ENCODE data around the gene PIP4P1.

PIP4P1 gene

GRCh38 chr14:20434701-20435581 lies 26.3 kb downstream of the PIP4P1 start:
- DNase-seq: no peak

- no peak for DNase-seq
Observed at GRCh38 chr14:20429801-20430669, 31.2 kb downstream of the PIP4P1 start.

GRCh38 chr14:20428802-20429201 lies 32.4 kb downstream of the PIP4P1 start:
- no peak for DNase-seq

GRCh38 chr14:20428010-20428365 lies 33.2 kb downstream of the PIP4P1 start:
- DNase-seq: no peak

- DNase-seq: peak; percentile 71 to 89
Observed at GRCh38 chr14:20427231-20428009, 33.8 kb downstream of the PIP4P1 start.

- no peak for DNase-seq
Observed at GRCh38 chr14:20424851-20425250, 36.4 kb downstream of the PIP4P1 start.

- no peak for DNase-seq
Observed at GRCh38 chr14:20422886-20423285, 38.3 kb downstream of the PIP4P1 start.

- no peak for DNase-seq
Observed at GRCh38 chr14:20421267-20421666, 40.0 kb downstream of the PIP4P1 start.

- peak in 1 of 2 donors; percentile 33 for DNase-seq
Observed at GRCh38 chr14:20419419-20419818, 41.8 kb downstream of the PIP4P1 start.

- DNase-seq: no peak
Observed at GRCh38 chr14:20418501-20418909, 42.7 kb downstream of the PIP4P1 start.

- DNase-seq: no peak
Observed at GRCh38 chr14:20417250-20418186, 43.7 kb downstream of the PIP4P1 start.

GRCh38 chr14:20416223-20416622 lies 45.0 kb downstream of the PIP4P1 start:
- no peak for DNase-seq

GRCh38 chr14:20415782-20416206 lies 45.4 kb downstream of the PIP4P1 start:
- DNase-seq: peak; percentile 63 to 83

- DNase-seq: peak; percentile 38 to 49
Observed at GRCh38 chr14:20413744-20414082, 47.5 kb downstream of the PIP4P1 start.

GRCh38 chr14:20412876-20413743 lies 48.1 kb downstream of the PIP4P1 start, which contains the start of gene TEP1:
TEP1 (minus strand) TSS chr14:20413501; CDS start chr14:20408439, 5,062 bp downstream.
- DNase-seq: peak; percentile 77 to 82

- peak; percentile 61 to 71 for DNase-seq
Observed at GRCh38 chr14:20412411-20412810, 48.8 kb downstream of the PIP4P1 start.

GRCh38 chr14:20409226-20409625 lies 52.0 kb downstream of the PIP4P1 start:
- DNase-seq: no peak
